Panc1 (cell line): Measurements from ENCODE around the gene TMEM131.
"Not testable (repeated sequence)": the region's sequence is repeated elsewhere in the genome, so short reads cannot be mapped to it uniquely, and the experiment has no call there.

Experiments
- SIN3A ChIP-seq: IDR thresholded peaks from 2 replicates; pipeline ENCODE4 v1.6.1; 2012; ENCODE audit warnings: low read depth, mild to moderate bottlenecking, low read length, moderate library complexity, borderline replicate concordance; ENCODE audit not compliant: insufficient read depth
- TF ChIP-seq, protein P1 (sequence below): fragments of 450-650 bp; IDR thresholded peaks from 2 replicates; pipeline ENCODE4 v1.5.1; 2017; ENCODE audit warnings: mild to moderate bottlenecking

DNA sequence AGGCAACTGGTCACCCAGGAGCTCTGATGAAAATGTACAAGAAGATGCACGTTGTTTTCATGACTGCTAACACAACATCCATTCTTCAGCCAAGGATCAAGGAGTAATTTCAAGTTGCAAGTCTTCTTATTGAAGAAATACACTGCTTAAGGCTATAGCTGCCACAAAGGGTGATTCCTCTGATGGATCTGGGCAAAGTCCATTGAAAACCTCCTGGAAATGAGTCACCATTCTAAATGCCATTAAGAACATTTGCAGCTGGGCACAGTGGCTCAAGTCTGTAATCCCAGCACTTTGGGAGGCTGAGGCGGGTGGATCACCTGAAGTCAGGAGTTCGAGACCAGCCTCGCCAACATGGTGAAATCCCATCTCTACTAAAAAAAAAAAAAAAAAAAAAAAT, 142.7 kb downstream of the TMEM131 start:
- TF ChIP-seq, protein P1, sequence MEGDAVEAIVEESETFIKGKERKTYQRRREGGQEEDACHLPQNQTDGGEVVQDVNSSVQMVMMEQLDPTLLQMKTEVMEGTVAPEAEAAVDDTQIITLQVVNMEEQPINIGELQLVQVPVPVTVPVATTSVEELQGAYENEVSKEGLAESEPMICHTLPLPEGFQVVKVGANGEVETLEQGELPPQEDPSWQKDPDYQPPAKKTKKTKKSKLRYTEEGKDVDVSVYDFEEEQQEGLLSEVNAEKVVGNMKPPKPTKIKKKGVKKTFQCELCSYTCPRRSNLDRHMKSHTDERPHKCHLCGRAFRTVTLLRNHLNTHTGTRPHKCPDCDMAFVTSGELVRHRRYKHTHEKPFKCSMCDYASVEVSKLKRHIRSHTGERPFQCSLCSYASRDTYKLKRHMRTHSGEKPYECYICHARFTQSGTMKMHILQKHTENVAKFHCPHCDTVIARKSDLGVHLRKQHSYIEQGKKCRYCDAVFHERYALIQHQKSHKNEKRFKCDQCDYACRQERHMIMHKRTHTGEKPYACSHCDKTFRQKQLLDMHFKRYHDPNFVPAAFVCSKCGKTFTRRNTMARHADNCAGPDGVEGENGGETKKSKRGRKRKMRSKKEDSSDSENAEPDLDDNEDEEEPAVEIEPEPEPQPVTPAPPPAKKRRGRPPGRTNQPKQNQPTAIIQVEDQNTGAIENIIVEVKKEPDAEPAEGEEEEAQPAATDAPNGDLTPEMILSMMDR, result not testable (repeated sequence)
- TF ChIP-seq SIN3A, result not testable (repeated sequence)
